Measurements from ENCODE around the gene IGSF23.
"Not testable (repeated sequence)": the region's sequence is repeated elsewhere in the genome, so short reads cannot be mapped to it uniquely, and the experiment has no call there.

Gene IGSF23

GRCh38 chr19:44626048-44626624 is 12.8 kb downstream of the IGSF23 start:
- TF ChIP-seq CTCF (IDR thresholded peaks at IDR 0.05; ENCODE audit: control extremely low read depth, extremely low read depth, low read depth, missing control alignments) = no peak
- POLR2A ChIA-PET = no interaction called here
- no peak for DNase-seq (ENCODE audit: extremely low spot score)
- CTCF ChIA-PET = interaction anchor here (1.0 to 1.7 kb wide), 4 partner anchors 8 to 55 kb away, joined by 3 to 5 read pairs (median 3); no protein-coding TSS in a partner anchor

GRCh38 chr19:44627631-44628030 is 14.3 kb downstream of the IGSF23 start:
- TF ChIP-seq CTCF (IDR thresholded peaks at IDR 0.05; ENCODE audit: control extremely low read depth, extremely low read depth, low read depth, missing control alignments) = no peak
- ChIA-PET POLR2A (no interaction called here), CTCF (interaction anchor here (1.4 kb wide), 1 partner anchor 13 kb away, joined by 3 read pairs; no protein-coding TSS in a partner anchor)
- no peak for DNase-seq (ENCODE audit: extremely low spot score)

GRCh38 chr19:44628793-44629192 is 15.4 kb downstream of the IGSF23 start:
- TF ChIP-seq CTCF (IDR thresholded peaks at IDR 0.05; ENCODE audit: control extremely low read depth, extremely low read depth, low read depth, missing control alignments) = no peak
- POLR2A ChIA-PET = no interaction called here
- DNase-seq (ENCODE audit: extremely low spot score) = no peak
- CTCF ChIA-PET = interaction anchor here (1.1 kb wide), 1 partner anchor 28 kb away, joined by 3 read pairs; no protein-coding TSS in a partner anchor

GRCh38 chr19:44631611-44632010 is 18.2 kb downstream of the IGSF23 start:
- CTCF ChIA-PET = interaction anchor here (1.5 to 2.2 kb wide), 2 partner anchors 61 to 140 kb away, joined by 4 to 6 read pairs; no protein-coding TSS in a partner anchor

DNA sequence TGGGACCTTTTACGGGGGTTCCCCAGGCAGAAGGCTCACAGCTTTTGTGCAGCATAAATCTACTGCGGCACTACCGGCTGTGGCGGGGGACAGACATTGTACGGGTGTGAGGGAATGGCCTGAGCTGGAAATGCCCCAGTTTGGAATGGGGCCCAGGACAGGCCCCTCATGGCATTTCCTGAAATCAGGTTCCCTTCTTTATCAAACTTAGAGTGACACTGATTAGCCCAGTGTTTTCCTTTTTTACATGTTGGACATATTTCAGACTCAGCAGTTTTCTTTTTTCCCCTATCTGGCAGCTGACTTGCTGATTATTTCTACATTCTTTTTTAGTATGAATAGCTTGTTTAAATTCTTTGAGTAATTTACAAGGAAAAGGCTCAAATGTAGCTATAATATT is 20.7 kb downstream of the IGSF23 start:
- CTCF ChIA-PET = interaction anchor here (0.7 to 1.7 kb wide), 2 partner anchors 8 to 23 kb away, joined by 3 to 6 read pairs; no protein-coding TSS in a partner anchor
- DNase-seq (ENCODE audit: extremely low spot score); POLR2A ChIA-PET: not testable (repeated sequence)

More at GRCh38 chr19:44631611-44632010, 18.2 kb downstream of the IGSF23 start:
- DNase-seq (ENCODE audit: extremely low spot score); POLR2A ChIA-PET: not testable (repeated sequence)

DNA sequence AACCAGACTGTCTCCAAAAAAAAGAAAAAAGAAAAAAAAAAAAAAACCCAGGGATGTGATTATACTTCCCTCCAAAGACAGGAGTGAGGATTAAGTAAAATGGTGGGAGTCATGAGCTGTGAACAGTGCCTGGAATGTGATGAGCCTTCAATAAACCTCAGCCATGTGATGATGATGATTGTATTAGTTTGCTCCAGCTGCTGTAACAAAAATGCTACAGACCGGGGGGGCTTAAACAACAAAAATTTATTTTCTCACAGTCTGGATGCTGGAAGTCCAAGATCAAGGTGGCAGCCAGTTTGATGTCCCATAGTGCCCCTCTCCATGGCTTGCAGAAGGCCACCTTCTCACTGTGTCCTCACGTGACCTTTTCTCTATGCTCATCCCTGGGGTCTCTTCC is 21.4 kb downstream of the IGSF23 start:
- no peak for TF ChIP-seq CTCF (IDR thresholded peaks at IDR 0.05; ENCODE audit: control extremely low read depth, extremely low read depth, low read depth, missing control alignments)
- CTCF ChIA-PET = interaction anchor here (1.1 to 1.7 kb wide), 3 partner anchors 8 to 22 kb away, joined by 3 to 6 read pairs (median 3); no protein-coding TSS in a partner anchor
- POLR2A ChIA-PET = no interaction called here
- no peak for DNase-seq (ENCODE audit: extremely low spot score)

GRCh38 chr19:44635581-44636438 is 22.4 kb downstream of the IGSF23 start:
- ChIA-PET CTCF (interaction anchor here (1.1 to 1.2 kb wide), 3 partner anchors 10 to 21 kb away, joined by 3 read pairs; no protein-coding TSS in a partner anchor), POLR2A (interaction anchor here (0.7 kb wide), 1 partner anchor 478 kb away, joined by 3 read pairs; no protein-coding TSS in a partner anchor)
- no peak for TF ChIP-seq CTCF (IDR thresholded peaks at IDR 0.05; ENCODE audit: control extremely low read depth, extremely low read depth, low read depth, missing control alignments)
- no peak for DNase-seq (ENCODE audit: extremely low spot score)

All from GM10248 (cell line).